Raji (cell line): ENCODE measurements around the gene FAM222A.

Experiments
- POLR2A ChIP-seq: IDR thresholded peaks from 2 replicates; pipeline ENCODE4 v1.6.1; 2011; ENCODE audit warnings: low read depth, low read length, control low read depth; ENCODE audit not compliant: insufficient read depth

Gene FAM222A

GRCh38 chr12:109744986-109745942, 31.6 kb downstream of the FAM222A start:
- TF ChIP-seq POLR2A: no peak

- no peak for TF ChIP-seq POLR2A
Observed at GRCh38 chr12:109752117-109753053, 38.8 kb downstream of the FAM222A start.

DNA sequence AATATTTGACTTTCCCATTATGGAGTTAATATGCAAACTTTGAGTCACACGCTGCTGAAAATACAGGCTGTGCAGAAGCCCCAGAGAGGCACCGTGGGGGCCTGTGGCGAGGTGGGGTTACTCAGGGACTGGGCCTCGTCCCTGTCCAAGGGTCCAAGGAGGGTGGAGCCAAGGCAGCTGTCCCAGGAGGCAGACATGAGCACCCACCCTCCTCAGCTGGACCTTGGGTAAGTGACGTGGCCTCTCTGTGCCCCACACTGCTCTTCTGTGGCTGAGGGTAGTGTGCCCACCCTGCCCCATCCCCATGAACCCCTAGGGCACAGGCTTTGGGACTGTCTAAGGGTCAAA, 39.4 kb downstream of the FAM222A start:
- TF ChIP-seq POLR2A: no peak

DNA sequence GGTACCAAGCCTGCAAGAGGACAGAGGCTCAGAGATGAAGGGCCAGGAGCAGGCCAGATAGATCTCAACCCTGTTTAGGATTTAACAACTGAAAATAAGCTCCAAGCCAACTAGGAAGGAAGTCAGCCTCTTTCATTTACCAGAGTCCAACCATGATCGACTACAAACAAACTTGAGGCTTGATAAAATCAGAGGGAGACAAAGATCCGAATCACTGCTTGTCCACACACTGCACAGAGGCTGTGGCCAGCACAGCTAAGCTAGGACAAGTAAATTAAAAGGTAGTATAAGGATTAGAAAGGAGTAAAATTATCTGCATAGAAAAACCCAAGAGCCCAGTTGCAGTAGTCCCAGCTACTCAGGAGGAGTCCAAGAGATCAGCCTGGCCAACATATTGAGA, 40.3 kb downstream of the FAM222A start:
- no peak for TF ChIP-seq POLR2A

DNA sequence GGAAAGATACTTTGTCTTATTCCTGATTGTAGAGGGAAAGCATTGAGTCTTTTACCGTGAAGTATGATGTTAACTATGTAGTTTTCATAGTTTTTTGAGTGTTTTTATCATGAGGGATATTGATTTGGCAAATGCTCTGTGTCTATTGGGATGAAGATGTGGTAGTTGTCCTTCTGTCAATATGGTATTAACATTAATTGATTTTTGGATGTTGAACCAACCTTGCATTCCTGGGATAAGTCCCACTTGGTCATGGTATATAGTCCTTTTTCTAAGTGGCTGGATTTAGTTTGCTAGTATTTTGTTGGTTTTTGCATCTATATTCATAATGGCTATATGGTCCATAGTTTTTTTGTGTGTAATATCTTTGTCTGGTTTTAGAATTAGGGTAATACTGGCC, 42.8 kb downstream of the FAM222A start:
- no peak for TF ChIP-seq POLR2A

DNA sequence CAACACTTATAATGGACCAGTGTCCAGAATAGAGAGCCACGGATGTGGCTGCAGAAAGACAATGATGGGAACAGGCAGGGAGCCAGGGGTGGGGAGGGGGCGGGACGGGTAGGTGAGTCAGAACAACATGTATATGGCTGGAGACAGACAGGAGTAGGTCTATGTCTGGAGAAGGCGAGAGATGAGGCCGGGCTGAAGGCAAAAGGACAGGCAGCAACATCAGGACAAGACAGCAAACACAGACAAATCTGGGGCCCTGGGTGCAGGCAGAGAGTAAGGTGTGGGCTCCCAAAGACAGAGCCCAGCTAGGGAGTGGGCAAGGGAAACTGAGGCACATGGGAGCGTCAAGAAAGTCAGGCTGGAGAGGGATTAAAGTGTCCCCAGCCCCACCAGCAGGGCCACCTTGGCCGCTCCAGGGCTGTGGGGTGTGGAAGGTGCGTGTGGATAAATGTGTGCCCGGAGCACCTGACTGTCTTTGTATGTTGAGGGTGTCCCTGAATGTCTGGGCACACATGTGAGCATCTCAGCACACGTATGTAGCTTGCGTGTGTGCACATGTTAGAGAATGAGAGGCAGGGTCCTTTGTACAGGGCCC, 44.1 kb downstream of the FAM222A start:
- TF ChIP-seq POLR2A: no peak

DNA sequence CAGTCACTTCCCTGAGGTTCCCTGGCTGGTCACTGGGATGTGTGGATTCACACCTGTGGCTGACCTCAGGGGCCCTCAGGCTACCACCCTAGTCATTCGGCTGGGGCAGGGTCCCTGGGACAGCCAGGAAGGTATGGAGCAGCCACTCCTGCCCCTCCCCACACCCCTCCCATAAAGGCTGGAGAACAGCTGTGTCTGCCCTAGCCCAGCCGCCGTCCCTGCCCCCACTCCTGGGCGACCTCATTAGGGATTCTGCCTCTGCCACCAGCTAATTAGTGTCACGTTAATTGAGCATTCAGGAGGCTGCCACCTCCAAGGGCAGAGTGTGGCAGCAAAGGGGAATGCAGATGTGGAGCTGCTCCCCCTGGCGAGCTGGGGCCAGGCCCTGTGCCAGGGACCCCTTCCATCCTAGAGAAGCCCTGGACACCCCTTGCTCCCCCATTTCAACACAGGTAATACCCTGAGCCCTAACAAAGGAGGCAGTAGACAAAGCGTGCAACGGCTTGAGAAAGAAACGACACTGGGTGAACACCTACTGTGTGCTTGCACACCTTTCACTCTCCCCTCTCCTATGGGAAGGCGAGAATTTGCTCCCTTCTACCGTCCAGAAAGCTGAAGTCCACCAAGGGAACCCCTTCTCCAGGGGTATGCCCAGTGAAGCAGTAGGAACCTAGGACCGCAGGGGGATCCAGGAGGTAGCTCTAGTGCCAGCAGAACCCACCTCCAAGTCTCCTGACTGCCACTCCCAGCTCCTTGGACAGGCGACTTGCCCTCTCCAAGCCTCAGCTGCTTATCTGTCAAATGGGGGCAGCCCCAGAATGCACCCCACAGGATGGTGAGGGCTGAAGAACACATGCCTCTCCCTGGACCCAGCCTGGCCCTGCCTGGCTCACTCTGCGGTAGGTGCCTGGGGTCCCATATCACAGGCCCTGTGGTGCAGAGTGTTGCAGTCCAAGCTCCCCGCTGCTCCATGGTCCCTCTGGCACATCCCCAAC, 45.1 kb downstream of the FAM222A start:
- TF ChIP-seq POLR2A: no peak

DNA sequence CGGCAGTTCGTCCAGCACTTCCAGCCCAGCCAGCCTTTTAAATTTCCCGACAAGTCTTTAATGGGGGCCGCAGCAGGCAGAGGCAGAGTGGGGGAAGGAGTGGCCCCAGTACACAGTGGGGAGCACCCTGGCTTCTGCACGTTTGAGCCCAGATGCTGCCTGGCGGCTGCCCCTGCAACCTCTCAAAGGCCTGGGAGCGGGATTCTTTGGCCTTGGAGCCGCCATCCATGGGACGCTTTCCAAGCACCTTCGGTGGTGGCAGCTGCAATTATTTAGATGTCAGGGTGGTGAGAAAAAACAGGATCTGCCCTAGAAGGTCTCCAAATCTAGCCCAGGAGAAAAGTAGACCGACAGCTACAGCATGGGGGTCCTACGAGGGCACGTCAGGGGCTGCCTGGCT, 46.0 kb downstream of the FAM222A start:
- no peak for TF ChIP-seq POLR2A

DNA sequence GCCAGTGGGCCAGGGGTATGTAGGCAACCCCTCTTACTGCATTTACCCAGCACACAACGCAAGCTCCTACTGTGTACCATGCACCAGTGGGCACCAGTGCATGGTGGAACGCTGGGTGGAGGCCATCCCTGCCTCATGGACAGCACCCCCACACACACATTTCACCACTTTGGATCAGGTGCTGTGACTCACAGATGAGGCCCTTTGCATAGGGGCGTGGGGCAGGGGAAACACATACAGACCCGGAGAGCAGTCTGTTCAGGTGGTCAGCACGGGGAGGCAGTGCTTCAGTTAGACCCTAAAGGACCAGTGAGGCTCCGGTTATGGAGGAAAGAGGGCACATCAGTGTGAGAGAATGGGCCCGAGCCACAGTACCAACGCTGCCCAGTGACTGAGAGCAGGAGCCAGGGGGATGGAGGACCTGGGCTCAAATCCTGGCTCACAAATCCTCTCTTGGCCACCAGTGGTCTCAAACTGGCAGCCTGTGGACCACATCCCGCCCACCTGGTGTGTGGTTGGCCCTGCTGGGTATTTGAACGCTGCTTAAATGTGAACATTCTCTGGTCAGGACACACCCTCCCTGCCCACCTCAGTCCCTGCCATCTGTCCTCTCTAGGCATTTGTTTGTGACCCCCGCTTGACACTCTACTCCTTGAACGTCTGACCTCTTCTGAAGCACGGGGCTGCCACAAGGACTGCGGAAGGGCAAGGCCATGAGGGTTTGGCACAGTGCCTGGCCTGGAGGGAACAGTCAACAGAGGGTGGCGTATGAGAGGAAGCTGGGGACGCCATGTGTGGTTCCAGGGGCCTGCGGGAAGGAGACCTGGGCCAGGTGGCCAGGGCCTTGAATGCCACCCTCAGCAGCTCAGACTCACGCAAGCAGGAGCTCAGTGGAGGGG, 46.7 kb downstream of the FAM222A start:
- no peak for TF ChIP-seq POLR2A

DNA sequence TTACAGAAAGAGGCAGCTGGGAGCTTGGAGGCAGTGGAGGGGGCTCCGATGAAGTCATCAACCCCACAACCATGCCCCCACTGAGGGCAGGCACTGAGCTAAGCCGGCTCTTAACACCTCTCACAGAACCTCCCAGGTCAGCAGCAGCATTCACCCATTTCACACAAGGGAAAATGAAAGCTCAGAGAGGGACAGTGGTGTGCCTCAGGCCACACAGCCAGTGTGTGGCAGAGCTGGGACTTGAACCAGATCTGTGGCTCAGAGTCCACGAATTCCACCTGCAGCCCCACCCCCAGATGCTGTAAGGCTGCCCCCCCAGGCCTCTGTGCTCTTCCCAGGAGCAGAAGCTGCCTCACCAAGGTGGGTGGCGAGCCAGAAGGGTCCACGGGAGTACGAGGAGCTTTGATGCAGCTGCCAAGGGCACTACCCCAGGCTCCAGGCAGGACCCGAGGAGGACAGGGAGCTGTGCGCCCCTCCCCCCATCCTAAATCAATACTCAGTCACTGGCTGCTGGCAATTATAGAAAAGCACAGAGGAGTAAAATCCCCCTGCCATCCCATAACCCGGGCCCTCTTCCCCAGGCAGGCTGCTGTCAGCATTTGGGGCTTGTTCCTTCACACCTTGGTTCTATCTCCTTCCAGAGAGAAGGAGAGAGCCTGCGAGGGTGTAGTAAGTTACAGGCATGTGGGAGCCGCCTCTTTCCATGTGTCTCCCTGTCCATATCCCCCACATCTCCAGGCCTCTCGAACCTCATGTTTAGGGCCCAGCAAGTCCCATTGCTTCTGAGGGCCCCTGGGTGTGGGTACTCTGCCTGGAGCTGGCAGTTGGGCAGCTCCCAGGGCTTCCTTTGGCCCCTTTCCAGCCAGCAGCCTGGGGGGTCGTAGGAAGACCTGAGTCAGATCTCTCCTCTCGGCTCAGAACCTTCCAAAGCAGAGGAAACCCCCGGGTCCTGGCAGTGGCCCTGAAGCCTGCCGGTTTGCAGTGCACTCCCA, 47.6 kb downstream of the FAM222A start:
- no peak for TF ChIP-seq POLR2A

- no peak for TF ChIP-seq POLR2A
Observed at GRCh38 chr12:109762071-109762672, 48.5 kb downstream of the FAM222A start.
